ENCODE results near the gene RMND5B.

GRCh38 chr5:178108966-178109365, 21.8 kb upstream of the RMND5B start:
- TF ChIP-seq POLR2A (IDR thresholded peaks at IDR 0.05) (no peak), CTCF (IDR thresholded peaks at IDR 0.05) (no peak)

All from right lobe of liver (tissue), 4 donors.